Measurements from ENCODE around the gene KCNK2. TPM values are rescaled to one million over a fixed set of nuclear protein-coding genes. Genes with fewer than 3 reads are reported as not detected.
"Not testable (repeated sequence)": the region's sequence is repeated elsewhere in the genome, so short reads cannot be mapped to it uniquely, and the experiment has no call there.

The KCNK2 gene
- total RNA-seq, 2 experiments from 2014 or later = not detected

GRCh38 chr1:215160351-215160750 is 77.8 kb downstream of the KCNK2 start:
- no peak overlapping the region for H3K27ac Mint-ChIP-seq
- no peaks in the 10 kb centered on the region for H3K27me3 Mint-ChIP-seq
- no peaks in the 10 kb centered on the region for H3K4me1 Mint-ChIP-seq
- no peak overlapping the region for H3K4me3 Mint-ChIP-seq
- no peak for DNase-seq
- H3K36me3 Mint-ChIP-seq = no peaks in the 10 kb centered on the region
- peaks cover 2% of the 10 kb centered on the region for H3K9me3 Mint-ChIP-seq

- not testable (repeated sequence) for H3K36me3 Mint-ChIP-seq, H3K9me3 Mint-ChIP-seq, H3K4me1 Mint-ChIP-seq
These were observed 80.6 kb downstream of the KCNK2 start for GRCh38 chr1:215163144-215163543.

DNA sequence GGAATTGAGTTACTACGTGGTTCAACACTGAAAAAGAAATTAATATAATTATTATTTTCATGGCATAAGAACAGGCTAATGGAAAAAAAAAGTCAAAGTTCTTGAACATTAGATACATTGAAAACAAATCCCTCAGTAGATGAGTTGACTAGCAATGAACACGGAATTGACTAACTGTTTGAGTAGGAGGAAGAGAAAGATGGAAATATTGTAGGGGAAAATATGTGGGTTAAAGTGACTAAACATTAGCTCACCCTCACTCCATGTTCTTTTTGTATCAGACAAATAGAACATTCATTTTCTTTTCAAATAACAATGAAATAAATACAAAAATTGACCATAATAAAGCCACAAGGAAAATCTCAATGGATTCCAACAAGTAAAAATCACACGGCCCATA is 84.3 kb downstream of the KCNK2 start:
- H3K27me3 Mint-ChIP-seq = no peaks in the 10 kb centered on the region
- no peak overlapping the region for H3K27ac Mint-ChIP-seq
- H3K4me3 Mint-ChIP-seq = no peak overlapping the region
- no peak for DNase-seq
- H3K36me3 Mint-ChIP-seq = no peaks in the 10 kb centered on the region
- H3K9me3 Mint-ChIP-seq = peaks cover 3% of the 10 kb centered on the region
- no peaks in the 10 kb centered on the region for H3K4me1 Mint-ChIP-seq

More at GRCh38 chr1:215163144-215163543, 80.6 kb downstream of the KCNK2 start:
- not testable (repeated sequence) for H3K27ac Mint-ChIP-seq, H3K4me3 Mint-ChIP-seq, H3K27me3 Mint-ChIP-seq, DNase-seq

GRCh38 chr1:215181518-215181917 is 99.0 kb downstream of the KCNK2 start:
- DNase-seq = no peak
- Mint-ChIP-seq H3K9me3 (peaks cover 12% of the 10 kb centered on the region), H3K36me3 (no peaks in the 10 kb centered on the region), H3K27me3 (peaks cover 7% of the 10 kb centered on the region), H3K4me3 (no peak overlapping the region), H3K4me1 (no peaks in the 10 kb centered on the region), H3K27ac (no peak overlapping the region)

DNA sequence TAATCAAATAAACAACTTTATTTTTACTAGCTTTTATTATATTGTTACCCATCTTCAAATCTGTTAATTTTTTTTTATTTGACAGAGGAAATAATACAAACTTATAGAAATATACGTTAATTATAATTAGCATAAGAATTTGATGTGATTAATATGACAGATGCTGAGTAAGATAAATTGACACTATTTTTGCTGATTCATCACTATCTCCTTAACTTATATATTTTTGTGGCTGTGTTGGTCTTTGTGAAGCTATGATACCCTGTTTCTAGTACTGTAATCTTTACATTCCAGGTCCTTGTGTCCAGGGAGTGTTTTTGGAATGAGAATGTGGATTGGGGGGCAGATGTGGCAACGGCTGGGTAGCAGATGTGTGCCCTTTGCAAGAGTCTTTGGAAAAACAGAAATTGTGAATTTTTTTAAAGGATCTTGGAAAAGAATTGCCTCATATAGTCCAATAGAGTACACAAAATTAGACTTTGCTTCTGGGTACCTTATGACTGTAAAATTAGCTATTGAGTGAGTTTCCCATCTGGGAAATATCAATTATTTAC is 102.6 kb downstream of the KCNK2 start:
- no peak for DNase-seq

GRCh38 chr1:215188302-215188950 is 105.9 kb downstream of the KCNK2 start:
- Mint-ChIP-seq H3K36me3 (no peaks in the 10 kb centered on the region), H3K9me3 (peaks cover 2% of the 10 kb centered on the region), H3K4me1 (no peaks in the 10 kb centered on the region), H3K27me3 (no peaks in the 10 kb centered on the region), H3K4me3 (no peak overlapping the region), H3K27ac (no peak overlapping the region)
- DNase-seq = no peak

More for the DNA sequence above, 102.6 kb downstream of the KCNK2 start:
- no peak overlapping the region for H3K4me3 Mint-ChIP-seq
- peaks cover 5% of the 10 kb centered on the region for H3K9me3 Mint-ChIP-seq
- H3K27ac Mint-ChIP-seq = no peak overlapping the region
- H3K27me3 Mint-ChIP-seq = peaks cover 3% of the 10 kb centered on the region
- H3K4me1 Mint-ChIP-seq = no peaks in the 10 kb centered on the region
- H3K36me3 Mint-ChIP-seq = no peaks in the 10 kb centered on the region

DNA sequence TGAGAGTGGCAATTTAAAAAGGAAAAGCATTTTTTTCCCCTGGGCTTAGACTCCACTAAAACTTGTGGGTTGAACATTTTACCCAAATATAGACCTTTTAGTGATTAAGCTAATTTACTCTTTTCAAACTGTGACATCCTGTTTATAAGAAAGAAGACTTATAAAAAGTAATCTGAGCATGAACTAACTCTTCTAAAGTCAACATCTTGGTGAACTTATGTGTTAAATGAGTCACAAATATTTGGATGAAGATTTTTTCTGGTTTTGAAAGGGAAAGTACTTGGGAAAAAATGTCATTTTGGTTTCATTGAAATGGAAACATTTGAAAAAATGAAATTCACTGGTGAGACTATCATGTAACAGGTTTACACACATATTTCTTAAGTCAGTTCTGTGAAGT is 109.8 kb downstream of the KCNK2 start:
- Mint-ChIP-seq H3K9me3 (peaks cover 2% of the 10 kb centered on the region), H3K36me3 (no peaks in the 10 kb centered on the region), H3K27ac (no peak overlapping the region), H3K27me3 (no peaks in the 10 kb centered on the region), H3K4me1 (no peaks in the 10 kb centered on the region), H3K4me3 (no peak overlapping the region)
- no peak for DNase-seq

DNA sequence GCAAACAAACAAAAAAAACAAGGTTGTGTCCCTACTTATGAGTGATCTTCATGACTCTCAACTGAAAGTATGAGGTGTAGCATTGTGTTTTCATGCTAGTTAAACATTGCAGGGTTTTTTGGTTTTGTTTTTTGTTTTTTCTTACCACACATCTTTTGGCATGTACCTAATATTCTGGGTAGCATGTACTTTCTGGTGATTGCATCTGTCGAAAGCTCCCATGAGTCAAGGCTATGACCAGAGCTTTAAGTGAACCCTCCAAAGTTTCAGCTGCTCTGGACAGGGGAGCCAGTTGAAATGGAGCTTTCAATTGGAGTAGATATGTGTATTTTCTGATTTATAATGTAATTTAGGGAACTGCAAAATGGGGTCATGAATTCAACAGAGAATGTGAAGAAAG is 115.5 kb downstream of the KCNK2 start:
- Mint-ChIP-seq H3K4me1 (no peaks in the 10 kb centered on the region), H3K9me3 (no peaks in the 10 kb centered on the region), H3K36me3 (no peaks in the 10 kb centered on the region), H3K27me3 (no peaks in the 10 kb centered on the region), H3K27ac (no peak overlapping the region), H3K4me3 (no peak overlapping the region)
- no peak for DNase-seq

- H3K9me3 Mint-ChIP-seq = no peaks in the 10 kb centered on the region
- peaks cover 5% of the 10 kb centered on the region for H3K27me3 Mint-ChIP-seq
- no peak overlapping the region for H3K27ac Mint-ChIP-seq
- DNase-seq = no peak
- no peaks in the 10 kb centered on the region for H3K36me3 Mint-ChIP-seq
- H3K4me1 Mint-ChIP-seq = no peaks in the 10 kb centered on the region
- H3K4me3 Mint-ChIP-seq = no peak overlapping the region
These were observed 117.6 kb downstream of the KCNK2 start for GRCh38 chr1:215200121-215200520.

- DNase-seq = no peak
- Mint-ChIP-seq H3K36me3 (no peaks in the 10 kb centered on the region), H3K4me1 (no peaks in the 10 kb centered on the region), H3K27ac (no peak overlapping the region), H3K4me3 (no peak overlapping the region), H3K9me3 (no peaks in the 10 kb centered on the region), H3K27me3 (peaks cover 6% of the 10 kb centered on the region)
These were observed 118.7 kb downstream of the KCNK2 start for GRCh38 chr1:215201283-215201682.

GRCh38 chr1:215202868-215203267 is 120.3 kb downstream of the KCNK2 start:
- no peak for DNase-seq
- peaks cover 6% of the 10 kb centered on the region for H3K27me3 Mint-ChIP-seq
- H3K4me1 Mint-ChIP-seq = no peaks in the 10 kb centered on the region
- H3K4me3 Mint-ChIP-seq = no peak overlapping the region
- H3K9me3 Mint-ChIP-seq = no peaks in the 10 kb centered on the region
- no peak overlapping the region for H3K27ac Mint-ChIP-seq
- H3K36me3 Mint-ChIP-seq = no peaks in the 10 kb centered on the region

DNA sequence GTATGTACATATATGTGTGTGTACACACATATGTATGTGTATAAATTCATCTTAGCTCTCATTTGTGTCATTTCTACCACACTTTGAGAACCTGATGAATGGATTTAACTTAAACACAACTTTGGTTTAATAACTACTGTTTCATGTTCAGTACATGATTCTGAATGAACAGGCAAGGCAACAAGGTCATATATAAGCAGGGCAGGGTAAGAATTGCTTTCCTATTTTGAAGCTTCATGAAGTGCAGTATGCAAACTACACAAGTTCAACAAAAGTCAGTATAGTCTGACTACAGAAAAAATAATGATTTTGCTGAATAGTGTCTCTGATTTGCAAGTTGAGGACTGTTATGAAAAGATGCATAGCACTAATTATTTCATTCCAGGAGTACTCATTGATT is 127.6 kb downstream of the KCNK2 start:
- DNase-seq = no peak
- Mint-ChIP-seq H3K27ac (no peak overlapping the region), H3K27me3 (peaks cover 1% of the 10 kb centered on the region), H3K9me3 (peaks cover 2% of the 10 kb centered on the region), H3K4me3 (no peak overlapping the region), H3K4me1 (no peaks in the 10 kb centered on the region), H3K36me3 (no peaks in the 10 kb centered on the region)

DNA sequence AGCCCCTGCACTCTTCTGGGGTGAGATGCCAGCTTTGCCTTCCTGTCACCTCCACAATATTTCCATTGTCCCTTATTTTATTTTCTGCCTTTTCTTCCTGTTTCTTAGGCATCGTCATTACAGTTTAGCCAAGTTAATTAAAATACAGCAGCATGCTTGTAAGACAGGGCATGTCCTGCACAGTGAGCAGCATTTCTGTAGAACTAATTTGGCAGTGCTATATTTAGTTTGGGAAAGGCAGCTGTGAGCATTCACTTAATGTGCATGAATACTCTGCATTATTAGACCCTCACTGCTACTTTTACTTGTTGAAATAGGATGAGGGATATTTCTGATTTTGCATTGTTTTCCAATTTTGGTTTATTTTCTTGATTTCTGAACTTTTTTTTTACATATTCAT is 133.3 kb downstream of the KCNK2 start:
- no peaks in the 10 kb centered on the region for H3K9me3 Mint-ChIP-seq

DNA sequence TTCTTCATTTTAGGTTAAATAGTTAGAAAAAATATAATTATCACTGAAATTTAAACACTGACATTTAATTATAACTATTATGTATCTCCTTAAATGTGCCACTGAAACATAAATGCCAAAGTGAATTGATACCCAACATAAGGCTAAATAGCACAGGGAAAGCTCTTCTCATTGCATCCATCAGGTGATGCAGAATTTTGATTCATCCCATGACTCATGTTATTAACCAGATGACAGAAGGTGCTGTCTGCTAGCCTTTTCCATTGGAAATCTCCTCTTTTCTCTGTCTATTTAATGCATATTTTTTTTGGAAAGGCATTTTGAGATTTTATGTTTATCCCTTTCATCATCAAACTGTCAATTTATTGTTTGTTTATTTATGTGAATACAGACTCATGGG is 136.8 kb downstream of the KCNK2 start:
- Mint-ChIP-seq H3K27me3 (peaks cover 3% of the 10 kb centered on the region), H3K4me1 (no peaks in the 10 kb centered on the region), H3K4me3 (no peak overlapping the region), H3K36me3 (no peaks in the 10 kb centered on the region), H3K9me3 (no peaks in the 10 kb centered on the region), H3K27ac (no peak overlapping the region)
- DNase-seq = no peak

More for the DNA sequence above, 133.3 kb downstream of the KCNK2 start:
- no peak for DNase-seq
- Mint-ChIP-seq H3K4me3 (no peak overlapping the region), H3K27ac (no peak overlapping the region), H3K36me3 (no peaks in the 10 kb centered on the region), H3K27me3 (peaks cover 2% of the 10 kb centered on the region), H3K4me1 (no peaks in the 10 kb centered on the region)

DNA sequence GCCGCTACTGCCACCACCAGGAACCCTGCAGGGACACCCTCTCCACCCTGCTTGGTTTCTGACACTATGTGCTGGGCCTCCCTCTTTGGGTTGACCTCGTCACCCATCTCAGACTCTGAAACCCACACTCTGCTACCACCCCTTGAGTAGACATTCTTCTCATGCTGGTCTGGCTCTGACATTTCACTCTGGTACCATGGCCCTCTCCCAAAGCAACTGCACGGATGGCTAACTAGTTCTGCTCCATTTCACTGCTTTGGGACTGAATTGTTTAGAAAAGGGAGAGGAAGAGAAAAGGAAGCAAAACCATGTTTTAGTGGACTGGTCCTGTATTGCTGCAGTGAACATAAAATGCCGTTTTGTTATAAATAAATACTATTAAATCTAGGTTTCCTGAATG is 137.8 kb downstream of the KCNK2 start:
- H3K36me3 Mint-ChIP-seq = no peaks in the 10 kb centered on the region
- peaks cover 3% of the 10 kb centered on the region for H3K27me3 Mint-ChIP-seq
- H3K27ac Mint-ChIP-seq = no peak overlapping the region
- DNase-seq = no peak
- H3K4me3 Mint-ChIP-seq = no peak overlapping the region
- H3K4me1 Mint-ChIP-seq = no peaks in the 10 kb centered on the region
- no peaks in the 10 kb centered on the region for H3K9me3 Mint-ChIP-seq

DNA sequence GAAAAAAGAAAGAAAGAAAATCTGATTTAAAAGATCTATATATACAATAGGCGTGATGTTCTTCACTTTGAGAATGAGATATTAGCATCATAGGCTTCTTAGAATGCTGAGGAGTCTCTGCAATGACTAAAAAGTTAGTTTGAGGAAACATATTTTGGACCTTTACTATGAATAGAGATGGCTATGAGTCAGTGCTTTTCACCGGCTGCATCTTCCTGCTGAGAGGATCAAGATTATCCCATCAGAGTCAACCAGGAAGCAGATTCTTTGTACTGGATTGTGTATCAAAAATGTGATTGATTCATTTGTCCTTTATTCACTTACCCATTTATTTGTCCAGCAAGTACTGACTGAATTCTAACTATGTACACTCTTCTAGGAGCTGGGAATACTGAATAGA is 144.2 kb downstream of the KCNK2 start:
- Mint-ChIP-seq H3K36me3 (no peaks in the 10 kb centered on the region), H3K27ac (no peak overlapping the region), H3K9me3 (no peaks in the 10 kb centered on the region), H3K4me1 (no peaks in the 10 kb centered on the region), H3K27me3 (no peaks in the 10 kb centered on the region), H3K4me3 (no peak overlapping the region)
- DNase-seq = no peak
